SK-N-SH (cell line): ENCODE data around the gene FAM120A. TPM values are rescaled to one million over a fixed set of nuclear protein-coding genes. Genes with fewer than 3 reads are reported as not detected.
A peak's percentile ranks its signal among the peaks of the same experiment; 100 is the strongest.

Experiments used
- CTCF ChIA-PET: fragments of 300-600, 350-600 bp; formaldehyde crosslinking; extraction: SDS; loops from one replicate; lab custom pipeline; 2021; lab: Yijun Ruan, JAX
- POLR2A ChIA-PET: fragments of 350-600 bp; sonication (Branson Sonifier 250); formaldehyde crosslinking; extraction: SDS; loops from one replicate; lab custom pipeline; 2020; ENCODE audit warnings: antibody characterized with exemption, inconsistent platforms; lab: Yijun Ruan, JAX
- DNase-seq: peaks from one replicate; pipeline ENCODE4 v3.0.0; 2012
- H2AFZ ChIP-seq: fragments of 200-600 bp; sonication (generic); 2 replicates; pipeline ENCODE4 v1.8.1; 2016; ENCODE audit warnings: antibody characterized with exemption, mild to moderate bottlenecking, low read depth
- H3F3A ChIP-seq: fragments of 200-600 bp; sonication (generic); replicated peaks from 2 replicates; pipeline ENCODE3; 2016; ENCODE audit warnings: antibody characterized with exemption, mild to moderate bottlenecking; ENCODE audit not compliant: insufficient read depth
- H3K27ac ChIP-seq, 2 experiments: fragments of 200-500 bp in 1 of 2; fragments of 200-600 bp in 1 of 2; sonication (Bioruptor generic) in 1 of 2; sonication (generic), shearing (Covaris generic) in 1 of 2; 2 replicates each; pipeline versions ENCODE4 v1.5.1 to v1.6.1; 2014 to 2016; ENCODE audit warnings: low read depth in 2 of 2, inconsistent platforms in 1 of 2, low read length in 1 of 2, mild to moderate bottlenecking in 1 of 2, mixed read lengths in 1 of 2
- H3K27me3 ChIP-seq: fragments of 200-600 bp; sonication (generic), shearing (Covaris generic); 2 replicates; pipeline ENCODE4 v1.6.1; 2016; ENCODE audit warnings: mixed run types; ENCODE audit not compliant: insufficient read depth
- H3K36me3 ChIP-seq, 2 experiments: fragments of 200-500 bp in 1 of 2; fragments of 200-600 bp in 1 of 2; sonication (Bioruptor generic) in 1 of 2; sonication (generic) in 1 of 2; replicated peaks in 1 of 2; 2 replicates each; pipeline versions ENCODE3 to v1.5.1; 2014 to 2016; ENCODE audit warnings: low read length in 1 of 2, mild to moderate bottlenecking in 1 of 2; ENCODE audit not compliant: insufficient read depth in 2 of 2, control insufficient read depth in 1 of 2
- H3K4me1 ChIP-seq, 2 experiments: fragments of 200-500 bp in 1 of 2; fragments of 200-600 bp in 1 of 2; sonication (Bioruptor generic) in 1 of 2; sonication (generic), shearing (Covaris generic) in 1 of 2; 2 replicates each; pipeline versions ENCODE4 v1.5.1 to v1.6.1; 2014 to 2016; ENCODE audit warnings: low read depth in 1 of 2, low read length in 1 of 2, mixed run types in 1 of 2; ENCODE audit not compliant: insufficient read depth in 2 of 2, control insufficient read depth in 1 of 2
- H3K4me2 ChIP-seq: fragments of 200-600 bp; sonication (generic), shearing (Covaris generic); 2 replicates; pipeline ENCODE4 v1.6.1; 2017; ENCODE audit warnings: mixed run types
- H3K4me3 ChIP-seq, 2 experiments: fragments of 200-500 bp in 1 of 2; fragments of 200-600 bp in 1 of 2; sonication (Bioruptor generic) in 1 of 2; sonication (generic), shearing (Covaris generic) in 1 of 2; 2 replicates each; pipeline versions ENCODE4 v1.5.1 to v1.8.1; 2014 to 2016; ENCODE audit warnings: low read depth in 2 of 2, inconsistent platforms in 1 of 2, low read length in 1 of 2, mild to moderate bottlenecking in 1 of 2, mixed read lengths in 1 of 2, moderate library complexity in 1 of 2
- H3K79me2 ChIP-seq: fragments of 200-600 bp; sonication (generic); 2 replicates; pipeline ENCODE4 v1.8.1; 2017; ENCODE audit warnings: mild to moderate bottlenecking; ENCODE audit not compliant: insufficient read depth
- H3K9ac ChIP-seq: fragments of 200-600 bp; sonication (generic); 2 replicates; pipeline ENCODE4 v1.6.1; 2017; ENCODE audit warnings: mixed run types
- H3K9me2 ChIP-seq: fragments of 200-600 bp; sonication (generic); 2 replicates; pipeline ENCODE4 v1.6.1; 2017; ENCODE audit warnings: mixed run types
- H3K9me3 ChIP-seq: fragments of 200-600 bp; sonication (generic); 2 replicates; pipeline ENCODE4 v1.6.1; 2017; ENCODE audit warnings: mixed run types, mild to moderate bottlenecking, moderate library complexity
- H4K20me1 ChIP-seq: fragments of 200-600 bp; sonication (generic); 2 replicates; pipeline ENCODE4 v1.6.1; 2017; ENCODE audit warnings: mild to moderate bottlenecking, mixed run types; ENCODE audit not compliant: insufficient read depth
- CHD2 ChIP-seq: fragments of 150-350 bp; IDR thresholded peaks from 2 replicates; pipeline ENCODE4 v1.6.1; 2018; ENCODE audit warnings: low read length; ENCODE audit not compliant: partially characterized antibody
- ELF1 ChIP-seq: IDR thresholded peaks from 2 replicates; pipeline ENCODE4 v1.4.0; 2012
- FOXJ3 ChIP-seq: sonication (generic); formaldehyde crosslinking; IDR thresholded peaks from 2 replicates; pipeline ENCODE4 v1.5.1; 2020; ENCODE audit warnings: mild to moderate bottlenecking, missing genetic modification reagents
- IRF3 ChIP-seq: fragments of 150-350 bp; IDR thresholded peaks from 2 replicates; pipeline ENCODE4 v1.6.1; 2016; ENCODE audit warnings: mild to moderate bottlenecking, low read depth, low read length
- NRF1 ChIP-seq: IDR thresholded peaks from 2 replicates; pipeline ENCODE4 v1.6.1; 2012; ENCODE audit warnings: low read depth, mild to moderate bottlenecking, low read length
- POLR2AphosphoS5 ChIP-seq: IDR thresholded peaks from 2 replicates; pipeline ENCODE4 v1.6.1; 2012; ENCODE audit warnings: low read depth, low read length
- RFX5 ChIP-seq: IDR thresholded peaks from 2 replicates; pipeline ENCODE4 v1.6.1; 2012; ENCODE audit warnings: mild to moderate bottlenecking, improper control_type of control experiment, low read length
- RXRA ChIP-seq: IDR thresholded peaks from 2 replicates; pipeline ENCODE4 v1.4.0; 2012; ENCODE audit warnings: low read depth, mild to moderate bottlenecking, borderline replicate concordance
- SMC3 ChIP-seq: IDR thresholded peaks from 2 replicates; pipeline ENCODE4 v1.6.1; 2012; ENCODE audit warnings: low read depth, low read length, improper control_type of control experiment
- TAF1 ChIP-seq: IDR thresholded peaks from 2 replicates; pipeline ENCODE4 v1.6.1; 2012; ENCODE audit warnings: low read depth, mild to moderate bottlenecking, low read length, moderate library complexity, borderline replicate concordance
- TEAD4 ChIP-seq: IDR thresholded peaks from 2 replicates; pipeline ENCODE4 v1.4.0; 2012; ENCODE audit warnings: mild to moderate bottlenecking, borderline replicate concordance; ENCODE audit not compliant: insufficient read depth
- USF2 ChIP-seq: fragments of 150-350 bp; IDR thresholded peaks from 2 replicates; pipeline ENCODE4 v1.6.1; 2017; ENCODE audit warnings: antibody characterized with exemption, low read length, low read depth, borderline replicate concordance
- WGBS: methylation state at CpG from one replicate; pipeline ENCODE4 v1.1.6; 2017; ENCODE audit warnings: low lambda C conversion rate; 5-methylcytosine and 5-hydroxymethylcytosine counted together
- polyA plus RNA-seq, 3 experiments: library from polyadenylated mRNA; depleted of rRNA; stranded (reverse); fragments of >200 nt; gene quantifications; 2 replicates each; pipeline ENCODE4 v1.2.3, GENCODE V29; 2012

The FAM120A gene
- polyA plus RNA-seq, 1 of the 3 experiments (the other 2 are of a cell fraction): 58.6 TPM

- Histone ChIP-seq H3K9ac (no peak overlapping the region), H3K4me2 (no peak overlapping the region), H3K27ac (no peak overlapping the region; a peak in 1 of 4 replicates), H3K9me2 (no peaks in the 10 kb centered on the region), H3K4me3 (no peak overlapping the region), H3K27me3 (no peaks in the 10 kb centered on the region), H3K4me1 (peaks cover 0 to 17% of the 10 kb centered on the region in 2 experiments; a peak in 1 of 4 replicates), H3K36me3 (peaks cover 8 to 12% of the 10 kb centered on the region in 2 experiments), H3K9me3 (no peaks in the 10 kb centered on the region), H4K20me1 (peaks cover 9% of the 10 kb centered on the region), H3K79me2 (peaks cover 74% of the 10 kb centered on the region), H2AFZ (no peak overlapping the region), H3F3A (no peaks in the 10 kb centered on the region)
- ChIA-PET CTCF (interaction anchor here (0.6 to 1.5 kb wide), 3 partner anchors 21 to 705 kb away, joined by 3 read pairs; no protein-coding TSS in a partner anchor), POLR2A (no interaction called here)
- WGBS: no CpG with 5 or more reads among the region's 2 CpGs
- DNase-seq: no peak
- TF ChIP-seq NRF1 (no peak), POLR2AphosphoS5 (no peak), IRF3 (no peak), ELF1 (no peak), FOXJ3 (CRISPR knock-in tag) (no peak), CHD2 (no peak), TEAD4 (no peak)
- TF ChIP-seq, all 33 proteins: peak for 0
Measured at GRCh38 chr9:93508207-93508606, 56.7 kb downstream of the FAM120A start.

GRCh38 chr9:93509084-93509483 lies 57.6 kb downstream of the FAM120A start:
- peaks cover 18% of the 10 kb centered on the region for H4K20me1 ChIP-seq
- POLR2A ChIA-PET: no interaction called here

More at GRCh38 chr9:93509084-93509483, 57.6 kb downstream of the FAM120A start:
- Histone ChIP-seq H3K27ac (no peak overlapping the region; a peak in 1 of 4 replicates), H3K4me1 (peaks cover 0 to 17% of the 10 kb centered on the region in 2 experiments; a peak in 1 of 4 replicates), H3K9me2 (no peaks in the 10 kb centered on the region), H3K27me3 (no peaks in the 10 kb centered on the region), H3K4me2 (no peak overlapping the region), H3K36me3 (peaks cover 5 to 11% of the 10 kb centered on the region in 2 experiments), H3K9ac (no peak overlapping the region), H2AFZ (no peak overlapping the region), H3F3A (no peaks in the 10 kb centered on the region), H3K79me2 (peaks cover 77% of the 10 kb centered on the region), H3K9me3 (no peaks in the 10 kb centered on the region), H3K4me3 (no peak overlapping the region)
- DNase-seq: peak; percentile 33
- CTCF ChIA-PET: interaction anchor here (0.6 to 1.5 kb wide), 3 partner anchors 22 to 704 kb away, joined by 3 read pairs; no protein-coding TSS in a partner anchor
- 90% methylated on average over 2 of the region's 2 CpGs for WGBS
- TF ChIP-seq TEAD4 (no peak), RFX5 (no peak), FOXJ3 (CRISPR knock-in tag) (no peak), ELF1 (no peak), USF2 (no peak), SMC3 (no peak), TAF1 (no peak), RXRA (no peak)
